K562 (cell line): ENCODE results near the gene MDK. TPM values are rescaled to one million over a fixed set of nuclear protein-coding genes. Genes with fewer than 3 reads are reported as not detected.
A peak's percentile ranks its signal among the peaks of the same experiment; 100 is the strongest.

Source experiments
- FOXP1 ChIP-seq: sonication (generic); formaldehyde crosslinking; IDR thresholded peaks from 2 replicates; pipeline ENCODE4 v1.8.0; 2022; ENCODE audit warnings: mild to moderate bottlenecking, missing genetic modification reagents
- GATAD2A ChIP-seq: fragments of 450-650 bp; IDR thresholded peaks from 2 replicates; pipeline ENCODE4 v1.6.1; 2017
- GTF2E2 ChIP-seq: fragments of 200-800 bp; sonication (Bioruptor generic); IDR thresholded peaks from 2 replicates; pipeline ENCODE4 v1.6.1; 2016; ENCODE audit warnings: missing genetic modification characterization, missing compliant biosample characterization
- NCOA2 ChIP-seq, 2 experiments: fragments of 450-650 bp; IDR thresholded peaks; 2 replicates each; pipeline ENCODE4 v1.6.1; 2018; ENCODE audit warnings: mild to moderate bottlenecking in 2 of 2, moderate library complexity in 1 of 2; ENCODE audit not compliant: partially characterized antibody in 2 of 2
- RAD21 ChIP-seq, 2 experiments: fragments of 250-450 bp in 1 of 2; fragments of 450-650 bp in 1 of 2; sonication (Bioruptor Pico) in 1 of 2; formaldehyde crosslinking in 1 of 2; IDR thresholded peaks in 1 of 2; conservative IDR thresholded peaks in 1 of 2; 2 replicates each; pipeline versions ENCODE4 v1.4.0 to v1.8.0; 2020 to 2022; ENCODE audit warnings: mild to moderate bottlenecking in 2 of 2, moderate library complexity in 1 of 2
- ZKSCAN8 ChIP-seq: fragments of 200-800 bp; sonication (Bioruptor generic); IDR thresholded peaks from 2 replicates; pipeline ENCODE4 v1.6.1; 2016; ENCODE audit warnings: missing genetic modification characterization, missing compliant biosample characterization
- ZNF232 ChIP-seq: sonication (generic); formaldehyde crosslinking; IDR thresholded peaks from 2 replicates; pipeline ENCODE4 v1.8.0; 2022; ENCODE audit warnings: mild to moderate bottlenecking, missing genetic modification reagents
- polyA plus RNA-seq, 8 experiments: library from polyadenylated mRNA; depleted of rRNA in 4 of 8; stranded (reverse) in 5 of 8; unstranded in 3 of 8; fragments of >200 nt; fragmentation: Nextera tagmentation in 2 of 8; fragmentation: Illumina TruSeq in 1 of 8; extraction: Ambion mirVana in 2 of 8; extraction: Trizol in 1 of 8; gene quantifications; 2 replicates each; pipeline versions ENCODE4 v1.2.1 to v1.2.3, GENCODE V29; 2011 to 2014; ENCODE audit warnings: inconsistent platforms in 1 of 8, missing spikeins in 1 of 8
- total RNA-seq, 7 experiments: library from RNA; depleted of rRNA in 6 of 7; stranded (reverse); fragments of >200 nt in 6 of 7; fragmentation: Illumina TruSeq in 2 of 7; extraction: Trizol in 2 of 7; gene quantifications; 2 replicates each; pipeline versions ENCODE4 v1.2.1 to v1.2.3, GENCODE V29; 2011 to 2021; ENCODE audit warnings: low replicate concordance in 1 of 7
- TF ChIP-seq, protein P1 (sequence below): sonication (generic); formaldehyde crosslinking; IDR thresholded peaks from 2 replicates; pipeline ENCODE4 v1.8.1; 2023; ENCODE audit warnings: missing genetic modification reagents, mild to moderate bottlenecking, borderline replicate concordance
- TF ChIP-seq, protein P2 (sequence below): fragments of 150-350 bp; IDR thresholded peaks from 2 replicates; pipeline ENCODE4 v1.6.1; 2014; ENCODE audit warnings: low read depth, mild to moderate bottlenecking, low read length, borderline replicate concordance
- TF ChIP-seq, protein P3 (sequence below): fragments of 450-650 bp; formaldehyde crosslinking; IDR thresholded peaks from 2 replicates; pipeline ENCODE4 v1.4.0; 2022; ENCODE audit warnings: mild to moderate bottlenecking, moderate library complexity
- TF ChIP-seq, protein P4 (sequence below): sonication (generic); formaldehyde crosslinking; IDR thresholded peaks from 2 replicates; pipeline ENCODE4 v1.8.1; 2023; ENCODE audit warnings: mild to moderate bottlenecking, missing genetic modification reagents
- TF ChIP-seq, protein P5 (sequence below): fragments of 450-650 bp; formaldehyde crosslinking; IDR thresholded peaks from 2 replicates; pipeline ENCODE4 v1.4.0; 2020; ENCODE audit warnings: mild to moderate bottlenecking, moderate library complexity

Gene MDK
- total and polyA plus RNA-seq, 9 of the 15 experiments (the other 6 are each of a cell fraction or from before 2014, with no cell fraction given): 20.7 to 700 (median 350) TPM

DNA sequence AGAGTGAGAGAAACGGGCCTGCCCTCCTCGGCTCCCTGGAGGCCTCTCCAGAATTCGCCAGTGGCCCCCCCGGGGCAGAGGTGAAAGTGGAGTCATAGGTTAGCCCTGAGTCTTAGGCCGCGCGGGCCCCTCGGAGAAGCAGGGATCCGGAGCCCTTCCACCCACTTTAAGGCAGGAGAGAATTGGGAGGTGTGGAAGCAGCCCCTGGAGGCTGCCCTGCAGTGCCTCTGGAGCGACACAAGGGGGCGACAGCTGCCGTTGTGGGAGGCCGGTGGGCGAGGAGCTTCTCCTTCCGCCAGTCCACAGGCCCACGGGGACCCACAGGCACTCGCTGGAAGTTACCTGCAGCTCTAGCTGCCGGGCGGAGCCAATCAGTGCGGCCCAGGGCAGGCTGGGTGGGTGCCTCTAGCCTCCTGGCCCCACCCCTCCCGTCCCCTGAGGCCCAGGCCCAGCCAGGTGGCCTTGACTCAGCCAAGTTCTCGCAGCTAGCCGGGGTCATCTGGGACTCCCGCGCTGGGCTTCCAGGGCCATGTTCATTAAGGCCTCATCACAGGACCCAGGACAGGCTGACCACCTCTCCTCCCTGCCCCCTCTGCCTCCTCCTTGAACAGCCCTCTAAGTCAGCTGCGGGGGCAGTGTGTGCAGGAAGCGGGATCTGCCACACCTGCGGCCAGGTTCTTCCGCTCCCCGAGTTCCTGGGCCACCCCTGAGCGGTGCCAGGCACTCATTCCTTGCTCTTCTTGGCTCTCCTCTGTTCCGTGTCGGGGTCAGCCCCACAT lies 29.2 kb upstream of the MDK start (continued):
- TF ChIP-seq RAD21 (CRISPR knock-in tag; conservative IDR thresholded peaks at IDR 0.05 in 1 of 2, IDR thresholded peaks at IDR 0.05 in 1 of 2) (peak; percentile 79 to 87), NCOA2 (IDR thresholded peaks at IDR 0.05; ENCODE audit: partially characterized antibody in 2 of 2) (no peak), GTF2E2 (tag) (no peak), ZNF232 (CRISPR knock-in tag) (no peak), GATAD2A (no peak), ZKSCAN8 (CRISPR knock-in tag) (no peak), FOXP1 (CRISPR knock-in tag) (no peak)
- TF ChIP-seq, protein P1, sequence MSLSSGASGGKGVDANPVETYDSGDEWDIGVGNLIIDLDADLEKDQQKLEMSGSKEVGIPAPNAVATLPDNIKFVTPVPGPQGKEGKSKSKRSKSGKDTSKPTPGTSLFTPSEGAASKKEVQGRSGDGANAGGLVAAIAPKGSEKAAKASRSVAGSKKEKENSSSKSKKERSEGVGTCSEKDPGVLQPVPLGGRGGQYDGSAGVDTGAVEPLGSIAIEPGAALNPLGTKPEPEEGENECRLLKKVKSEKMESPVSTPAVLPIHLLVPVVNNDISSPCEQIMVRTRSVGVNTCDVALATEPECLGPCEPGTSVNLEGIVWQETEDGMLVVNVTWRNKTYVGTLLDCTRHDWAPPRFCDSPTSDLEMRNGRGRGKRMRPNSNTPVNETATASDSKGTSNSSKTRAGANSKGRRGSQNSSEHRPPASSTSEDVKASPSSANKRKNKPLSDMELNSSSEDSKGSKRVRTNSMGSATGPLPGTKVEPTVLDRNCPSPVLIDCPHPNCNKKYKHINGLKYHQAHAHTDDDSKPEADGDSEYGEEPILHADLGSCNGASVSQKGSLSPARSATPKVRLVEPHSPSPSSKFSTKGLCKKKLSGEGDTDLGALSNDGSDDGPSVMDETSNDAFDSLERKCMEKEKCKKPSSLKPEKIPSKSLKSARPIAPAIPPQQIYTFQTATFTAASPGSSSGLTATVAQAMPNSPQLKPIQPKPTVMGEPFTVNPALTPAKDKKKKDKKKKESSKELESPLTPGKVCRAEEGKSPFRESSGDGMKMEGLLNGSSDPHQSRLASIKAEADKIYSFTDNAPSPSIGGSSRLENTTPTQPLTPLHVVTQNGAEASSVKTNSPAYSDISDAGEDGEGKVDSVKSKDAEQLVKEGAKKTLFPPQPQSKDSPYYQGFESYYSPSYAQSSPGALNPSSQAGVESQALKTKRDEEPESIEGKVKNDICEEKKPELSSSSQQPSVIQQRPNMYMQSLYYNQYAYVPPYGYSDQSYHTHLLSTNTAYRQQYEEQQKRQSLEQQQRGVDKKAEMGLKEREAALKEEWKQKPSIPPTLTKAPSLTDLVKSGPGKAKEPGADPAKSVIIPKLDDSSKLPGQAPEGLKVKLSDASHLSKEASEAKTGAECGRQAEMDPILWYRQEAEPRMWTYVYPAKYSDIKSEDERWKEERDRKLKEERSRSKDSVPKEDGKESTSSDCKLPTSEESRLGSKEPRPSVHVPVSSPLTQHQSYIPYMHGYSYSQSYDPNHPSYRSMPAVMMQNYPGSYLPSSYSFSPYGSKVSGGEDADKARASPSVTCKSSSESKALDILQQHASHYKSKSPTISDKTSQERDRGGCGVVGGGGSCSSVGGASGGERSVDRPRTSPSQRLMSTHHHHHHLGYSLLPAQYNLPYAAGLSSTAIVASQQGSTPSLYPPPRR (CRISPR knock-in tag): no peak
- TF ChIP-seq, protein P2, sequence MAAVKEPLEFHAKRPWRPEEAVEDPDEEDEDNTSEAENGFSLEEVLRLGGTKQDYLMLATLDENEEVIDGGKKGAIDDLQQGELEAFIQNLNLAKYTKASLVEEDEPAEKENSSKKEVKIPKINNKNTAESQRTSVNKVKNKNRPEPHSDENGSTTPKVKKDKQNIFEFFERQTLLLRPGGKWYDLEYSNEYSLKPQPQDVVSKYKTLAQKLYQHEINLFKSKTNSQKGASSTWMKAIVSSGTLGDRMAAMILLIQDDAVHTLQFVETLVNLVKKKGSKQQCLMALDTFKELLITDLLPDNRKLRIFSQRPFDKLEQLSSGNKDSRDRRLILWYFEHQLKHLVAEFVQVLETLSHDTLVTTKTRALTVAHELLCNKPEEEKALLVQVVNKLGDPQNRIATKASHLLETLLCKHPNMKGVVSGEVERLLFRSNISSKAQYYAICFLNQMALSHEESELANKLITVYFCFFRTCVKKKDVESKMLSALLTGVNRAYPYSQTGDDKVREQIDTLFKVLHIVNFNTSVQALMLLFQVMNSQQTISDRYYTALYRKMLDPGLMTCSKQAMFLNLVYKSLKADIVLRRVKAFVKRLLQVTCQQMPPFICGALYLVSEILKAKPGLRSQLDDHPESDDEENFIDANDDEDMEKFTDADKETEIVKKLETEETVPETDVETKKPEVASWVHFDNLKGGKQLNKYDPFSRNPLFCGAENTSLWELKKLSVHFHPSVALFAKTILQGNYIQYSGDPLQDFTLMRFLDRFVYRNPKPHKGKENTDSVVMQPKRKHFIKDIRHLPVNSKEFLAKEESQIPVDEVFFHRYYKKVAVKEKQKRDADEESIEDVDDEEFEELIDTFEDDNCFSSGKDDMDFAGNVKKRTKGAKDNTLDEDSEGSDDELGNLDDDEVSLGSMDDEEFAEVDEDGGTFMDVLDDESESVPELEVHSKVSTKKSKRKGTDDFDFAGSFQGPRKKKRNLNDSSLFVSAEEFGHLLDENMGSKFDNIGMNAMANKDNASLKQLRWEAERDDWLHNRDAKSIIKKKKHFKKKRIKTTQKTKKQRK: no peak
- TF ChIP-seq, protein P3, sequence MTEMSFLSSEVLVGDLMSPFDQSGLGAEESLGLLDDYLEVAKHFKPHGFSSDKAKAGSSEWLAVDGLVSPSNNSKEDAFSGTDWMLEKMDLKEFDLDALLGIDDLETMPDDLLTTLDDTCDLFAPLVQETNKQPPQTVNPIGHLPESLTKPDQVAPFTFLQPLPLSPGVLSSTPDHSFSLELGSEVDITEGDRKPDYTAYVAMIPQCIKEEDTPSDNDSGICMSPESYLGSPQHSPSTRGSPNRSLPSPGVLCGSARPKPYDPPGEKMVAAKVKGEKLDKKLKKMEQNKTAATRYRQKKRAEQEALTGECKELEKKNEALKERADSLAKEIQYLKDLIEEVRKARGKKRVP (CRISPR knock-in tag): no peak
- TF ChIP-seq, protein P4, sequence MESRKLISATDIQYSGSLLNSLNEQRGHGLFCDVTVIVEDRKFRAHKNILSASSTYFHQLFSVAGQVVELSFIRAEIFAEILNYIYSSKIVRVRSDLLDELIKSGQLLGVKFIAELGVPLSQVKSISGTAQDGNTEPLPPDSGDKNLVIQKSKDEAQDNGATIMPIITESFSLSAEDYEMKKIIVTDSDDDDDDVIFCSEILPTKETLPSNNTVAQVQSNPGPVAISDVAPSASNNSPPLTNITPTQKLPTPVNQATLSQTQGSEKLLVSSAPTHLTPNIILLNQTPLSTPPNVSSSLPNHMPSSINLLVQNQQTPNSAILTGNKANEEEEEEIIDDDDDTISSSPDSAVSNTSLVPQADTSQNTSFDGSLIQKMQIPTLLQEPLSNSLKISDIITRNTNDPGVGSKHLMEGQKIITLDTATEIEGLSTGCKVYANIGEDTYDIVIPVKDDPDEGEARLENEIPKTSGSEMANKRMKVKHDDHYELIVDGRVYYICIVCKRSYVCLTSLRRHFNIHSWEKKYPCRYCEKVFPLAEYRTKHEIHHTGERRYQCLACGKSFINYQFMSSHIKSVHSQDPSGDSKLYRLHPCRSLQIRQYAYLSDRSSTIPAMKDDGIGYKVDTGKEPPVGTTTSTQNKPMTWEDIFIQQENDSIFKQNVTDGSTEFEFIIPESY (CRISPR knock-in tag): no peak
- TF ChIP-seq, protein P5, sequence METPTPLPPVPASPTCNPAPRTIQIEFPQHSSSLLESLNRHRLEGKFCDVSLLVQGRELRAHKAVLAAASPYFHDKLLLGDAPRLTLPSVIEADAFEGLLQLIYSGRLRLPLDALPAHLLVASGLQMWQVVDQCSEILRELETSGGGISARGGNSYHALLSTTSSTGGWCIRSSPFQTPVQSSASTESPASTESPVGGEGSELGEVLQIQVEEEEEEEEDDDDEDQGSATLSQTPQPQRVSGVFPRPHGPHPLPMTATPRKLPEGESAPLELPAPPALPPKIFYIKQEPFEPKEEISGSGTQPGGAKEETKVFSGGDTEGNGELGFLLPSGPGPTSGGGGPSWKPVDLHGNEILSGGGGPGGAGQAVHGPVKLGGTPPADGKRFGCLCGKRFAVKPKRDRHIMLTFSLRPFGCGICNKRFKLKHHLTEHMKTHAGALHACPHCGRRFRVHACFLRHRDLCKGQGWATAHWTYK: no peak
